Uterus (tissue), 2 donors: ENCODE measurements around the gene CPTP.
A peak's percentile ranks its signal among the peaks of the same experiment; 100 is the strongest.

Experiments
- CTCF ChIP-seq, 4 experiments: fragments of 200-600 bp in 2 of 4; fragments of 450-650 bp in 2 of 4; sonication (generic) in 2 of 4; IDR thresholded peaks; one replicate each; pipeline ENCODE4 v1.5.1; 2016 to 2019; ENCODE audit warnings: antibody characterized with exemption in 4 of 4, mild to moderate bottlenecking in 2 of 4, moderate library complexity in 1 of 4
- POLR2A ChIP-seq, 2 donors: fragments of 450-650 bp; IDR thresholded peaks; one replicate each; pipeline ENCODE4 v1.6.1; 2016; ENCODE audit warnings: antibody characterized with exemption in 2 of 2, mild to moderate bottlenecking in 1 of 2, moderate library complexity in 1 of 2

- TF ChIP-seq CTCF (IDR thresholded peaks at IDR 0.05) (peak; percentile 61 to 80 (median 70)), POLR2A (IDR thresholded peaks at IDR 0.05) (no peak)
Observed at GRCh38 chr1:1291548-1292441, 32.8 kb upstream of the CPTP start.
